Fibroblast of the aortic adventitia (primary cell): ENCODE data around the gene IL1RAPL1. TPM values are rescaled to one million over a fixed set of nuclear protein-coding genes. Genes with fewer than 3 reads are reported as not detected.

ENCODE experiments used
- DNase-seq: peaks from one replicate; pipeline ENCODE4 v3.0.0-alpha.2; 2010; ENCODE audit warnings: low read depth
- H3K4me3 ChIP-seq: 2 replicates; pipeline ENCODE4 v1.5.1; 2011; ENCODE audit warnings: low read depth, mild to moderate bottlenecking, control low read depth, low read length, moderate library complexity
- CTCF ChIP-seq: IDR thresholded peaks from 2 replicates; pipeline ENCODE4 v1.5.1; 2011; ENCODE audit warnings: mild to moderate bottlenecking, low read length, control low read depth, inconsistent platforms; ENCODE audit not compliant: insufficient read depth
- total RNA-seq: library from RNA; depleted of rRNA; stranded (reverse); fragments of >200 nt; gene quantifications from 2 replicates; pipeline ENCODE4 v1.2.3, GENCODE V29; 2012; ENCODE audit warnings: low replicate concordance

The IL1RAPL1 gene
- total RNA-seq, 1 donor, result 7.1 TPM

- DNase-seq, result peak; percentile 79
- H3K4me3 ChIP-seq, result no peak overlapping the region
- TF ChIP-seq CTCF, result no peak
Observed at GRCh38 chrX:29257521-29257920, 670.3 kb downstream of the IL1RAPL1 start.

DNA sequence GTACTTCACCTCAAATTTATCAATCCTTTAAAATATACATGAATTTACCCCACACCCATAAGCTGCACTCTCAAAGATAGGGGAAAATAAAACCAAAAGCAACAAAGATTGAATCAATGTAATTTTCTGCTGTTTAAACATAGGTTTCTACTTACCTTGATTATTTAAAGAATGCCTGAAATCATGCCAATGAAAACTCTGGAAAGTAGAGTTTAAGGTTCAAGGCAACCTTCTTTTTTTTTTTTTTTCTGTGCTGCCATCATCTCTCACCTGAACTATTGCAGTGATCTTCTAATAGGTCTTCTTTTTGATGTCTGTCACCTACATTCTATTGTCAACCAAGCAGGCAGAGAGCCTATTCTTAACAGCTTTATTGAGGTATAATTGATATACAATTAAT lies 682.1 kb downstream of the IL1RAPL1 start:
- DNase-seq, result no peak
- no peak for TF ChIP-seq CTCF
- H3K4me3 ChIP-seq, result no peak overlapping the region

- no peak for DNase-seq
- no peak for TF ChIP-seq CTCF
- H3K4me3 ChIP-seq, result no peak overlapping the region
Observed at GRCh38 chrX:29274517-29274916, 687.3 kb downstream of the IL1RAPL1 start.

- no peak for TF ChIP-seq CTCF
- H3K4me3 ChIP-seq, result no peak overlapping the region
- DNase-seq, result no peak
Observed at GRCh38 chrX:29275928-29276327, 688.7 kb downstream of the IL1RAPL1 start.

- DNase-seq, result no peak
- H3K4me3 ChIP-seq, result no peak overlapping the region
- no peak for TF ChIP-seq CTCF
Observed at GRCh38 chrX:29281078-29281742, 694.0 kb downstream of the IL1RAPL1 start.

GRCh38 chrX:29285664-29286063 lies 698.4 kb downstream of the IL1RAPL1 start:
- no peak overlapping the region for H3K4me3 ChIP-seq
- TF ChIP-seq CTCF, result no peak

More at GRCh38 chrX:29285664-29286063, 698.4 kb downstream of the IL1RAPL1 start:
- no peak for DNase-seq
